ENCODE measurements around the gene MAN2B2. TPM values are rescaled to one million over a fixed set of nuclear protein-coding genes. Genes with fewer than 3 reads are reported as not detected.

MAN2B2 gene
- total and polyA plus RNA-seq, 9 of the 15 experiments (the other 6 are each of a cell fraction or from before 2014, with no cell fraction given): 0.21 to 8.8 (median 3.7) TPM

DNA sequence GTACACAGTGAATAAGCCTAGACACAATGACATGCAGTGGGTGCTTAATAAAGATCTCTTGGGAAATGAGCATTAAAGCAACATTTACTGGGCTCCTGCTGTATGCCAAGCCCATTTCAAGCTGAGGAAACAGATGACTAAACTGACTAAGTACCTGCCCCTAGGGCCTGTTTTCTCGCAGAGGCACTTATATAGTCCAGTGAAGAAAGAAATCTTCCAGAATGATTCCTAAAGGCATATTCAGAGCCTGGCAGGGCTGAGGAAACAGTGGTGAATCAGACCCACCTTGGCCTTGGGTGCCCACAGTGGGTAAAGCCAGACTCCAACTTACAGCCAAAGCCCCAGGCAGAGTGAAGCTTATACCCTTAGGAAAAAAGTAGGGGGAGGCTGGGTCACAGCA, 96.7 kb downstream of the MAN2B2 start (continued):
- TF ChIP-seq CBX3 (IDR thresholded peaks at IDR 0.05; ENCODE audit: borderline replicate concordance in 1 of 2, low read length in 2 of 2): no peak
- no peak for TF ChIP-seq HMG20B (CRISPR knock-in tag; IDR thresholded peaks at IDR 0.05)

GRCh38 chr4:6672131-6672530, 97.1 kb downstream of the MAN2B2 start:
- H3K9me3 ChIP-seq (replicated peaks; ENCODE audit: control insufficient read depth, insufficient read depth, low read depth, low read length): no peaks in the 10 kb centered on the region; the same call in 1 of the 2 replicates
- no peak for FAIRE-seq
- H3K27ac ChIP-seq (ENCODE audit: extremely low read depth, low read depth, low read length): no peak overlapping the region
- H3K4me2 ChIP-seq (ENCODE audit: insufficient read depth, low read length): no peak overlapping the region
- H3K4me1 ChIP-seq (replicated peaks in 1 of 2; ENCODE audit: control insufficient read depth in 2 of 2, insufficient read depth in 2 of 2, low read length in 2 of 2): peaks cover 21 to 31% of the 10 kb centered on the region in 2 experiments
- in situ Hi-C loops (cut with MboI): no loop called here
- H3K36me3 ChIP-seq (ENCODE audit: control insufficient read depth, insufficient read depth, low read length): peaks cover 24% of the 10 kb centered on the region
- POLR2A ChIA-PET: interaction anchor here (0.9 to 4.7 kb wide), 4 partner anchors 9 to 30 kb away, joined by 3 to 40 read pairs (median 39); partner anchors contain the start of gene MRFAP1
- H3K79me2 ChIP-seq (ENCODE audit: control insufficient read depth, insufficient read depth, low read length): peaks cover 33% of the 10 kb centered on the region
- no peak overlapping the region for H2AFZ ChIP-seq (ENCODE audit: low read depth, low read length)
- no peak for DNase-seq (ENCODE audit: extremely low read depth in 1 of 4, low spot score in 3 of 4)
- CTCF ChIA-PET (ENCODE audit: low intra/inter-chr PET ratio): no interaction called here
- TF ChIP-seq THAP7 (CRISPR knock-in tag; IDR thresholded peaks at IDR 0.05) (no peak), RFX5 (IDR thresholded peaks at IDR 0.05; ENCODE audit: low read depth, low read length) (no peak), MAFF (IDR thresholded peaks at IDR 0.05; ENCODE audit: low read length) (no peak), CHCHD3 (CRISPR knock-in tag; IDR thresholded peaks at IDR 0.05) (no peak), ZNF77 (CRISPR knock-in tag; IDR thresholded peaks at IDR 0.05) (no peak), SAP30 (IDR thresholded peaks at IDR 0.05; ENCODE audit: borderline replicate concordance, insufficient read depth, low read depth, low read length, poor library complexity, severe bottlenecking) (no peak), SETDB1 (IDR thresholded peaks at IDR 0.05; ENCODE audit: low read length) (no peak), NFE2L1 (tag; IDR thresholded peaks at IDR 0.05; ENCODE audit: borderline replicate concordance, low read depth) (no peak), ZNF12 (CRISPR knock-in tag; IDR thresholded peaks at IDR 0.05) (no peak), ZNF79 (CRISPR knock-in tag; IDR thresholded peaks at IDR 0.05; ENCODE audit: low read depth) (no peak), FOXP1 (CRISPR knock-in tag; IDR thresholded peaks at IDR 0.05) (no peak), SMARCB1 (IDR thresholded peaks at IDR 0.05; ENCODE audit: insufficient read length, low read depth) (no peak), TAF9B (IDR thresholded peaks at IDR 0.05; ENCODE audit: partially characterized antibody) (no peak), RAD21 (CRISPR knock-in tag; conservative IDR thresholded peaks at IDR 0.05 in 1 of 2, IDR thresholded peaks at IDR 0.05 in 1 of 2) (no peak)
- TF ChIP-seq, protein P1, sequence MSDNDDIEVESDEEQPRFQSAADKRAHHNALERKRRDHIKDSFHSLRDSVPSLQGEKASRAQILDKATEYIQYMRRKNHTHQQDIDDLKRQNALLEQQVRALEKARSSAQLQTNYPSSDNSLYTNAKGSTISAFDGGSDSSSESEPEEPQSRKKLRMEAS (CRISPR knock-in tag; IDR thresholded peaks at IDR 0.05): no peak
- ATAC-seq: no peak
- H3K27me3 ChIP-seq (ENCODE audit: control insufficient read depth in 2 of 2, insufficient read depth in 2 of 2, low read length in 2 of 2): no peaks in the 10 kb centered on the region
- H3K9me1 ChIP-seq (ENCODE audit: control insufficient read depth, insufficient read depth, low read length): no peaks in the 10 kb centered on the region
- no TSS peak for BruUV-seq (replicated peaks)
- 95% methylated on average over 18 of the region's 19 CpGs for WGBS (ENCODE audit: insufficient coverage, low coverage, missing lambda C conversion rate)
- H4K20me1 ChIP-seq (replicated peaks; ENCODE audit: control insufficient read depth, insufficient read depth, low read length): peaks cover 24% of the 10 kb centered on the region; the same call in 1 of the 2 replicates
- no peak overlapping the region for H3K9ac ChIP-seq (ENCODE audit: insufficient read depth in 1 of 2, low read depth in 2 of 2, low read length in 2 of 2)
- intact Hi-C loops (cut with micrococcal nuclease): no loop called here
- H3K4me3 ChIP-seq: no peak overlapping the region

Measured in K562 (cell line).